B cell (primary cell): ENCODE data around the gene NUDC.

Experiments
- EZH2 ChIP-seq: IDR thresholded peaks from 2 replicates; pipeline ENCODE4 v1.6.1; 2012; ENCODE audit warnings: borderline replicate concordance, low read depth, mild to moderate bottlenecking, moderate library complexity, low read length; ENCODE audit not compliant: insufficient read depth, poor library complexity, severe bottlenecking
- TF ChIP-seq, protein P1 (sequence below): fragments of 200-600 bp; IDR thresholded peaks from one replicate; pipeline ENCODE4 v1.8.0; 2022; ENCODE audit warnings: antibody characterized with exemption, mild to moderate bottlenecking

DNA sequence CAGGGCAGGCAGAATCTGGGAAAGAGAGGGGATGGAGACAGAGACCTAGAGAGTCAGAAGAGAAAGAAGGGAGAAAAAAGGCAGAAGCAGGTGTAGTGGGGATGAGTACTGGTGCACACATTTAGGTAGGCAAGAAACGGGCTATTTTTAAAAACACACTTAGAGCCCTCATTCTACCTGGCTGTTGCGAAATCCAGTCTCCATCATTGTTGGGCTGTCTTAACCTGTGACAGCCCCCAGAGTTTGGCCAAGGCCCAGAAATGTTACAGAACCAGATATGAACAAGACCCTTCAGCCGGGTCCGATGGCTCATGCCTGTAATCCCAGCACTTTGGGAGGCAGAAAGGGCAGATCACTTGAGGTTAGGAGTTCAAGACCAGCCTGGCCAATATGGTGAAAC is 51.3 kb downstream of the NUDC start:
- TF ChIP-seq EZH2: no peak
- TF ChIP-seq, protein P1, sequence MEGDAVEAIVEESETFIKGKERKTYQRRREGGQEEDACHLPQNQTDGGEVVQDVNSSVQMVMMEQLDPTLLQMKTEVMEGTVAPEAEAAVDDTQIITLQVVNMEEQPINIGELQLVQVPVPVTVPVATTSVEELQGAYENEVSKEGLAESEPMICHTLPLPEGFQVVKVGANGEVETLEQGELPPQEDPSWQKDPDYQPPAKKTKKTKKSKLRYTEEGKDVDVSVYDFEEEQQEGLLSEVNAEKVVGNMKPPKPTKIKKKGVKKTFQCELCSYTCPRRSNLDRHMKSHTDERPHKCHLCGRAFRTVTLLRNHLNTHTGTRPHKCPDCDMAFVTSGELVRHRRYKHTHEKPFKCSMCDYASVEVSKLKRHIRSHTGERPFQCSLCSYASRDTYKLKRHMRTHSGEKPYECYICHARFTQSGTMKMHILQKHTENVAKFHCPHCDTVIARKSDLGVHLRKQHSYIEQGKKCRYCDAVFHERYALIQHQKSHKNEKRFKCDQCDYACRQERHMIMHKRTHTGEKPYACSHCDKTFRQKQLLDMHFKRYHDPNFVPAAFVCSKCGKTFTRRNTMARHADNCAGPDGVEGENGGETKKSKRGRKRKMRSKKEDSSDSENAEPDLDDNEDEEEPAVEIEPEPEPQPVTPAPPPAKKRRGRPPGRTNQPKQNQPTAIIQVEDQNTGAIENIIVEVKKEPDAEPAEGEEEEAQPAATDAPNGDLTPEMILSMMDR: no peak
